GM18909 (cell line): ENCODE measurements around the gene GLDC.
"Not testable (repeated sequence)": the region's sequence is repeated elsewhere in the genome, so short reads cannot be mapped to it uniquely, and the experiment has no call there.

ENCODE experiments used
- ATAC-seq: cut with Tn5 transposase; IDR thresholded peaks from one replicate; pipeline ENCODE4 v1.9.1; 2021; ENCODE audit warnings: mild to moderate bottlenecking; ENCODE audit not compliant: unreplicated experiment, poor library complexity

Gene GLDC

GRCh38 chr9:6575324-6576034, 70.0 kb downstream of the GLDC start:
- ATAC-seq: peak; percentile 87

- ATAC-seq: no peak
Measured at GRCh38 chr9:6567140-6567591, 78.4 kb downstream of the GLDC start.

- ATAC-seq: peak; percentile 79
Measured at GRCh38 chr9:6566409-6567139, 79.0 kb downstream of the GLDC start.

- no peak for ATAC-seq
Measured at GRCh38 chr9:6565312-6565711, 80.2 kb downstream of the GLDC start.

GRCh38 chr9:6564868-6565267, 80.7 kb downstream of the GLDC start:
- ATAC-seq: no peak

- no peak for ATAC-seq
Measured at GRCh38 chr9:6564360-6564759, 81.2 kb downstream of the GLDC start.

GRCh38 chr9:6562871-6563430, 82.6 kb downstream of the GLDC start:
- no peak for ATAC-seq

GRCh38 chr9:6562201-6562600, 83.3 kb downstream of the GLDC start:
- ATAC-seq: no peak

GRCh38 chr9:6557883-6558616, 87.5 kb downstream of the GLDC start:
- ATAC-seq: no peak

GRCh38 chr9:6553866-6554265, 91.7 kb downstream of the GLDC start:
- ATAC-seq: no peak

- no peak for ATAC-seq
Measured at GRCh38 chr9:6552498-6553121, 92.9 kb downstream of the GLDC start.

- no peak for ATAC-seq
Measured at GRCh38 chr9:6552033-6552432, 93.5 kb downstream of the GLDC start.

- no peak for ATAC-seq
Measured at GRCh38 chr9:6551136-6551535, 94.4 kb downstream of the GLDC start.

- no peak for ATAC-seq
Measured at GRCh38 chr9:6549106-6549800, 96.3 kb downstream of the GLDC start.

- no peak for ATAC-seq
Measured at GRCh38 chr9:6545017-6545691, 100.4 kb downstream of the GLDC start.

- no peak for ATAC-seq
Measured at GRCh38 chr9:6543204-6543603, 102.3 kb downstream of the GLDC start.

- ATAC-seq: not testable (repeated sequence)
Measured at GRCh38 chr9:6542617-6543016, 102.9 kb downstream of the GLDC start.

GRCh38 chr9:6538666-6539071, 106.9 kb downstream of the GLDC start:
- ATAC-seq: no peak

GRCh38 chr9:6535594-6535993, 109.9 kb downstream of the GLDC start:
- ATAC-seq: no peak
